ENCODE results near the gene GLIS1. TPM values are rescaled to one million over a fixed set of nuclear protein-coding genes. Genes with fewer than 3 reads are reported as not detected.

The GLIS1 gene
- total RNA-seq, 1 experiment from 2014 or later = 0.28 TPM

GRCh38 chr1:53695116-53695515 is 43.8 kb downstream of the GLIS1 start:
- no peaks in the 10 kb centered on the region for H3K36me3 Mint-ChIP-seq (ENCODE audit: insufficient read depth in 1 of 3, low read depth in 3 of 3)
- no CpG with 5 or more reads among the region's 8 CpGs for WGBS (ENCODE audit: extremely low coverage, insufficient read length, low lambda C conversion rate)
- H3K27ac ChIP-seq (ENCODE audit: insufficient read length, low read depth, low read length) = no peak overlapping the region

More at GRCh38 chr1:53695116-53695515, 43.8 kb downstream of the GLIS1 start:
- Histone ChIP-seq H2BK12ac (ENCODE audit: insufficient read length, low read depth, low read length) (no peak overlapping the region), H2BK120ac (ENCODE audit: low read depth, low read length, poor library complexity, severe bottlenecking) (no peak overlapping the region), H3K79me1 (ENCODE audit: insufficient read depth, low read depth, low read length, poor library complexity, severe bottlenecking) (no peaks in the 10 kb centered on the region), H4K91ac (ENCODE audit: insufficient read length, low read depth, low read length) (no peak overlapping the region), H3K14ac (ENCODE audit: insufficient read depth, low read length) (no peak overlapping the region; the same call in 1 of the 2 replicates), H2BK15ac (ENCODE audit: low read depth, low read length) (no peak overlapping the region), H2BK5ac (ENCODE audit: insufficient read length, low read length) (no peak overlapping the region), H2AFZ (ENCODE audit: low read length) (no peak overlapping the region), H3K9me3 (ENCODE audit: control insufficient read depth, low read depth, low read length) (no peaks in the 10 kb centered on the region), H4K8ac (replicated peaks; ENCODE audit: insufficient read length, low read depth, low read length) (no peak overlapping the region), H3K79me2 (ENCODE audit: insufficient read depth, low read length) (no peaks in the 10 kb centered on the region), H3K23me2 (ENCODE audit: insufficient read length, low read depth, low read length, poor library complexity, severe bottlenecking) (no peaks in the 10 kb centered on the region), H3K27me3 (ENCODE audit: insufficient read depth, low read length) (no peaks in the 10 kb centered on the region; the same call in 1 of the 2 replicates), H3K4ac (ENCODE audit: low read depth, low read length) (no peak overlapping the region; the same call in 1 of the 2 replicates), H2AK5ac (ENCODE audit: insufficient read length, low read length) (no peak overlapping the region), H3K23ac (ENCODE audit: insufficient read length, low read depth, low read length) (no peak overlapping the region), H4K5ac (ENCODE audit: insufficient read length, low read depth, low read length) (no peak overlapping the region), H3K56ac (ENCODE audit: insufficient read length, low read depth, low read length) (no peak overlapping the region), H3K18ac (ENCODE audit: insufficient read length, low read depth, low read length) (no peak overlapping the region), H2BK20ac (ENCODE audit: low read depth, low read length, poor library complexity, severe bottlenecking) (no peak overlapping the region), H3K4me2 (ENCODE audit: insufficient read depth, insufficient read length, low read length) (no peak overlapping the region), H3T11ph (ENCODE audit: low read length) (no peak overlapping the region), H3K9ac (ENCODE audit: extremely low read depth, insufficient read length, low read length) (no peak overlapping the region), H4K20me1 (ENCODE audit: control insufficient read depth, insufficient read depth, insufficient read length) (no peaks in the 10 kb centered on the region), H3K4me1 (ENCODE audit: insufficient read depth, low read length) (no peaks in the 10 kb centered on the region)
- no peak for DNase-seq
- no peak for TF ChIP-seq CTCF (conservative IDR thresholded peaks at IDR 0.05)
- no peak overlapping the region for H3K4me3 Mint-ChIP-seq
- no peak overlapping the region for H3K27ac Mint-ChIP-seq
- peaks cover 17% of the 10 kb centered on the region for H3K27me3 Mint-ChIP-seq (ENCODE audit: low read depth)
- H3K4me1 Mint-ChIP-seq = peaks cover 13% of the 10 kb centered on the region in 2 experiments
- H3K9me3 Mint-ChIP-seq = no peaks in the 10 kb centered on the region
